Neural cell (in vitro differentiated cells): ENCODE data around the gene RTP5. TPM values are rescaled to one million over a fixed set of nuclear protein-coding genes. Genes with fewer than 3 reads are reported as not detected.

ENCODE experiments used
- H2AFZ ChIP-seq: fragments of 200-600, 300-800 bp; sonication (generic), shearing (Covaris generic); 2 replicates; pipeline ENCODE4 v1.6.0; 2014; ENCODE audit warnings: low read depth, mild to moderate bottlenecking, antibody characterized with exemption, low read length, moderate library complexity
- H3F3A ChIP-seq: fragments of 200-600 bp; shearing (Covaris generic); 2 replicates; pipeline ENCODE4 v1.6.1; 2016; ENCODE audit warnings: mild to moderate bottlenecking, moderate library complexity, mixed read lengths, antibody characterized with exemption, low read length; ENCODE audit not compliant: insufficient read depth, poor library complexity, severe bottlenecking
- H3K27ac ChIP-seq: fragments of 200-600, 300-800 bp; sonication (generic), shearing (Covaris generic); 2 replicates; pipeline ENCODE4 v1.5.1; 2014; ENCODE audit warnings: mild to moderate bottlenecking, low read length, moderate library complexity
- H3K27me3 ChIP-seq: fragments of 300-800, 200-600 bp; sonication (generic), shearing (Covaris generic); 2 replicates; pipeline ENCODE4 v1.6.0; 2014; ENCODE audit warnings: mild to moderate bottlenecking, low read depth, low read length, moderate library complexity; ENCODE audit not compliant: insufficient read depth
- H3K36me3 ChIP-seq: fragments of 300-800, 200-600 bp; sonication (generic), shearing (Covaris generic); 2 replicates; pipeline ENCODE4 v1.5.1; 2014; ENCODE audit warnings: mild to moderate bottlenecking, antibody characterized with exemption, low read length, moderate library complexity; ENCODE audit not compliant: insufficient read depth
- H3K4me2 ChIP-seq: fragments of 300-800, 200-600 bp; sonication (generic), shearing (Covaris generic); 2 replicates; pipeline ENCODE4 v1.6.0; 2014; ENCODE audit warnings: mild to moderate bottlenecking, low read length
- H3K4me3 ChIP-seq: fragments of 300-800, 200-600 bp; sonication (generic), shearing (Covaris generic); 2 replicates; pipeline ENCODE4 v1.5.1; 2014; ENCODE audit warnings: mild to moderate bottlenecking, low read length, moderate library complexity
- H3K79me2 ChIP-seq: fragments of 200-600 bp; shearing (Covaris generic); replicated peaks from 2 replicates; pipeline ENCODE4 v1.6.0; 2014; ENCODE audit warnings: mild to moderate bottlenecking, low read length, moderate library complexity; ENCODE audit not compliant: insufficient read depth
- H3K9ac ChIP-seq: fragments of 300-800, 200-600 bp; sonication (generic), shearing (Covaris generic); 2 replicates; pipeline ENCODE4 v1.6.1; 2016; ENCODE audit warnings: mild to moderate bottlenecking, low read length, mixed read lengths
- H3K9me2 ChIP-seq: fragments of 200-600 bp; shearing (Covaris generic); 2 replicates; pipeline ENCODE4 v1.6.1; 2016; ENCODE audit warnings: mild to moderate bottlenecking, low read length, mixed read lengths; ENCODE audit not compliant: insufficient read depth
- H3K9me3 ChIP-seq: fragments of 200-600, 300-800 bp; sonication (generic), shearing (Covaris generic); 2 replicates; pipeline ENCODE4 v1.6.1; 2016; ENCODE audit warnings: mild to moderate bottlenecking, mixed run types, low read length, moderate library complexity, mixed read lengths
- H4K20me1 ChIP-seq: fragments of 200-600 bp; shearing (Covaris generic); 2 replicates; pipeline ENCODE4 v1.6.1; 2016; ENCODE audit warnings: mild to moderate bottlenecking, mixed run types; ENCODE audit not compliant: insufficient read depth
- EP300 ChIP-seq: fragments of 450-650 bp; conservative IDR thresholded peaks from 2 replicates; pipeline ENCODE4 v1.6.1; 2014; ENCODE audit warnings: antibody characterized with exemption, mild to moderate bottlenecking, moderate library complexity; ENCODE audit not compliant: poor library complexity, severe bottlenecking
- EZH2 ChIP-seq: fragments of 200-600, 300-800 bp; shearing (Covaris generic), sonication (generic); IDR thresholded peaks from 2 replicates; pipeline ENCODE4 v1.6.1; 2014; ENCODE audit warnings: antibody characterized with exemption, low read length, borderline replicate concordance, mild to moderate bottlenecking; ENCODE audit not compliant: insufficient read depth, poor library complexity, severe bottlenecking
- MXI1 ChIP-seq: fragments of 450-650 bp; conservative IDR thresholded peaks from 2 replicates; pipeline ENCODE4 v1.6.1; 2014; ENCODE audit warnings: antibody characterized with exemption, mild to moderate bottlenecking; ENCODE audit not compliant: poor library complexity, severe bottlenecking
- POLR2AphosphoS5 ChIP-seq: IDR thresholded peaks from 2 replicates; pipeline ENCODE4 v1.6.1; 2012
- RAD21 ChIP-seq: fragments of 450-650 bp; conservative IDR thresholded peaks from 2 replicates; pipeline ENCODE4 v1.6.1; 2014; ENCODE audit warnings: antibody characterized with exemption, mild to moderate bottlenecking, moderate library complexity
- SMC3 ChIP-seq: fragments of 450-650 bp; conservative IDR thresholded peaks from 2 replicates; pipeline ENCODE4 v1.6.1; 2014; ENCODE audit warnings: antibody characterized with exemption, mild to moderate bottlenecking, moderate library complexity; ENCODE audit not compliant: poor library complexity
- TAF1 ChIP-seq: IDR thresholded peaks from 2 replicates; pipeline ENCODE4 v1.6.1; 2012; ENCODE audit warnings: low read depth
- polyA plus RNA-seq: library from polyadenylated mRNA; depleted of rRNA; stranded (reverse); fragments of >200 nt; gene quantifications from 2 replicates; pipeline ENCODE4 v1.2.3, GENCODE V29; 2014
- TF ChIP-seq, protein P1 (sequence below): fragments of 450-650 bp; IDR thresholded peaks from 2 replicates; pipeline ENCODE4 v1.5.1; 2014; ENCODE audit warnings: antibody characterized with exemption, mild to moderate bottlenecking, moderate library complexity; ENCODE audit not compliant: poor library complexity, severe bottlenecking
- TF ChIP-seq, protein P2 (sequence below): IDR thresholded peaks from 2 replicates; pipeline ENCODE4 v1.6.1; 2012; ENCODE audit warnings: borderline replicate concordance

The RTP5 gene
- polyA plus RNA-seq, 1 donor from 2014 or later, result 1.8 TPM

DNA sequence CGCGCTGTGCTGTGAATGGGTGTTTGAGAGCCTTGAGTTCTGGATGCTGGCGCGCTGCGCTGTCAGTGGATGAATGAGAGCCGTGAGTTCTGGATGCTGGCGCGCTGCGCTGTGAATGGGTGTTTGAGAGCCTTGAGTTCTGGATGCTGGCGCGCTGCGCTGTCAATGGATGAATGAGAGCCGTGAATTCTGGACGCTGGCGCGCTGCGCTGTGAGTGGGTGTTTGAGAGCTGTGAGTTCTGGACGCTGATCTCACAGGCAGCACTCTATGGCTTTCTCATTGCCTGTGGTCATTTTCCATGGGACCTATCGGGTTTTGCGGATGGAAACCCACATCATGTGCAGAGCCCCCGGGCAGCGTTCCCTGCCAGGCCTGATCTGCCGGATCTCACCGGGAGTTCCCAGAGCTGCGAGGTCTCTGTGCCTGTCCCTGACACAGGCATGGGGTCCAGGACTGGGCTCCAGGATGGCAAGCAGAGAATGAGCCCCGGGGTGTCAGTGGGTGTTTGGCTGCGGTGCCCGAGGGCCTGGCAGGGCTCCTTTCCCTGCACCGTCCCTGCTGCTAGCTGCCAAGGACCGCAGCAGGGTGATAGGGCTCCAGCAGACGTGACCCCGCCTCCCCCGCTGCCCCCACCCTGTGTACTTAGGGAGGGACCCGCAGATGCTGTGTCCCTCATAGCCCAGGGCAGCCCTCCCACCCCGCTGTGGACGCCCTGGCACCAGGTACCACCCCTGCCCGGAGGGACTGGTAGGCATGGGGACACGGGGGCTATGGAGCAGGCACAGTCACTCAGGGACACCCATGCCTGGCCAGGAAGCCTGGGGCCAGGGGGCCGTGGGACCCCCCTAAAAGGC, 20.5 kb upstream of the RTP5 start:
- no peaks in the 10 kb centered on the region for H3K36me3 ChIP-seq
- no peak overlapping the region for H2AFZ ChIP-seq
- H4K20me1 ChIP-seq, result no peaks in the 10 kb centered on the region
- H3K9me3 ChIP-seq, result no peaks in the 10 kb centered on the region
- H3K4me2 ChIP-seq, result no peak overlapping the region
- H3K4me3 ChIP-seq, result no peak overlapping the region
- H3K27me3 ChIP-seq, result peaks cover 4% of the 10 kb centered on the region
- no peak overlapping the region for H3K9ac ChIP-seq
- TF ChIP-seq SMC3, result no peak
- TF ChIP-seq MXI1, result no peak
- no peak for TF ChIP-seq RAD21
- TF ChIP-seq POLR2AphosphoS5, result no peak
- no peaks in the 10 kb centered on the region for H3K9me2 ChIP-seq
- H3F3A ChIP-seq, result no peaks in the 10 kb centered on the region
- no peak overlapping the region for H3K27ac ChIP-seq
- H3K79me2 ChIP-seq, result no peaks in the 10 kb centered on the region

DNA sequence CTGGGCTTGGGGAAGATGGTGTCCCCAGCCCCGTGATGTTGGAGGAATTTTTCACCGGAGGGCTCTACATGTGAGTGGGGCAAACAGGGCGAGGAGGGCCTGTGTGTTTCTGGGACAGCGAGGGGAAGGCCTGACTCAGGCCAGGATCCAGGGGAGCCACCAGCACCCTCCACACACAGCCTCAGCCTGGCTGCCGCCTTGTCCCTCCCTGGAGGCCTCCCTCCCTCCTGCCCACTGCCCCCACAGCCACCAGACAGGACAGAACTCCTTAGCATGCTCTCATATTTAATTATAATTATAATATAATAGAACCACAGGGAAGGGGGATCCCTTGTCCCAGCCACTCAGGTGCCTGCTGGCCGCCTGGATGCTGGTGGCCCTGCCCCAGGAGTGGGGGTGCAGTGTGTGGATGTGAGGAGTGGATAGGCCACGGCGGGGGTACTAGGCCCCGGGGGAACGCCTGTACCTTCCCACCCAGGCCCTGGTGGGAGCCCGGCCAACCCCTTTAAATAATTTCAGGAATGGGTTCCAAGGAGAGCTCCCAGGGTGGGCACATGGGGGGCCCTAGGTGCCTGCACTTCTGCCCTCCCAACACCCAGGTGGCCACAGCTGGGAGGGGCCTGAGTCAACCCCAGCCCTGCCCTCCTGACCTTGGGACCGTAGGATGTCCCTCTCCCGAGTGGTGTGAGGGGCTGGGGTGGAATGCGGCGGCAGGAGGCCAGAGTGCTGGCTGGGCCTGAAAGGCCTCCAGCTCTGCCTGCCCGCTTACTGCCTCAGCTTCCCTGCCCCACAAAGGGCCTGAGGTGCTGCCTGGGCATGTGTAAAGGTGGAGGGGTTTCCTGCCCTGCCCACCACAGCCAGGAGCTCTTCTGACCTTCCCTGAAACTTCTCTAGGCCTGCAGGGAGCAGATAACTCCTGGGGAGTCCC, 19.6 kb upstream of the RTP5 start:
- Histone ChIP-seq H3K36me3 (no peaks in the 10 kb centered on the region), H2AFZ (no peak overlapping the region), H3K9ac (no peak overlapping the region), H3K79me2 (no peaks in the 10 kb centered on the region), H4K20me1 (no peaks in the 10 kb centered on the region), H3K4me3 (no peak overlapping the region), H3K9me2 (no peaks in the 10 kb centered on the region), H3K9me3 (no peaks in the 10 kb centered on the region), H3K4me2 (no peak overlapping the region), H3F3A (no peaks in the 10 kb centered on the region), H3K27me3 (no peaks in the 10 kb centered on the region), H3K27ac (no peak overlapping the region)
- no peak for TF ChIP-seq POLR2AphosphoS5
- no peak for TF ChIP-seq TAF1
- TF ChIP-seq RAD21, result no peak
- no peak for TF ChIP-seq EZH2
- no peak for TF ChIP-seq EP300
- TF ChIP-seq, protein P1, sequence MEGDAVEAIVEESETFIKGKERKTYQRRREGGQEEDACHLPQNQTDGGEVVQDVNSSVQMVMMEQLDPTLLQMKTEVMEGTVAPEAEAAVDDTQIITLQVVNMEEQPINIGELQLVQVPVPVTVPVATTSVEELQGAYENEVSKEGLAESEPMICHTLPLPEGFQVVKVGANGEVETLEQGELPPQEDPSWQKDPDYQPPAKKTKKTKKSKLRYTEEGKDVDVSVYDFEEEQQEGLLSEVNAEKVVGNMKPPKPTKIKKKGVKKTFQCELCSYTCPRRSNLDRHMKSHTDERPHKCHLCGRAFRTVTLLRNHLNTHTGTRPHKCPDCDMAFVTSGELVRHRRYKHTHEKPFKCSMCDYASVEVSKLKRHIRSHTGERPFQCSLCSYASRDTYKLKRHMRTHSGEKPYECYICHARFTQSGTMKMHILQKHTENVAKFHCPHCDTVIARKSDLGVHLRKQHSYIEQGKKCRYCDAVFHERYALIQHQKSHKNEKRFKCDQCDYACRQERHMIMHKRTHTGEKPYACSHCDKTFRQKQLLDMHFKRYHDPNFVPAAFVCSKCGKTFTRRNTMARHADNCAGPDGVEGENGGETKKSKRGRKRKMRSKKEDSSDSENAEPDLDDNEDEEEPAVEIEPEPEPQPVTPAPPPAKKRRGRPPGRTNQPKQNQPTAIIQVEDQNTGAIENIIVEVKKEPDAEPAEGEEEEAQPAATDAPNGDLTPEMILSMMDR, result no peak
- no peak for TF ChIP-seq MXI1
- TF ChIP-seq SMC3, result no peak
- TF ChIP-seq, protein P2, sequence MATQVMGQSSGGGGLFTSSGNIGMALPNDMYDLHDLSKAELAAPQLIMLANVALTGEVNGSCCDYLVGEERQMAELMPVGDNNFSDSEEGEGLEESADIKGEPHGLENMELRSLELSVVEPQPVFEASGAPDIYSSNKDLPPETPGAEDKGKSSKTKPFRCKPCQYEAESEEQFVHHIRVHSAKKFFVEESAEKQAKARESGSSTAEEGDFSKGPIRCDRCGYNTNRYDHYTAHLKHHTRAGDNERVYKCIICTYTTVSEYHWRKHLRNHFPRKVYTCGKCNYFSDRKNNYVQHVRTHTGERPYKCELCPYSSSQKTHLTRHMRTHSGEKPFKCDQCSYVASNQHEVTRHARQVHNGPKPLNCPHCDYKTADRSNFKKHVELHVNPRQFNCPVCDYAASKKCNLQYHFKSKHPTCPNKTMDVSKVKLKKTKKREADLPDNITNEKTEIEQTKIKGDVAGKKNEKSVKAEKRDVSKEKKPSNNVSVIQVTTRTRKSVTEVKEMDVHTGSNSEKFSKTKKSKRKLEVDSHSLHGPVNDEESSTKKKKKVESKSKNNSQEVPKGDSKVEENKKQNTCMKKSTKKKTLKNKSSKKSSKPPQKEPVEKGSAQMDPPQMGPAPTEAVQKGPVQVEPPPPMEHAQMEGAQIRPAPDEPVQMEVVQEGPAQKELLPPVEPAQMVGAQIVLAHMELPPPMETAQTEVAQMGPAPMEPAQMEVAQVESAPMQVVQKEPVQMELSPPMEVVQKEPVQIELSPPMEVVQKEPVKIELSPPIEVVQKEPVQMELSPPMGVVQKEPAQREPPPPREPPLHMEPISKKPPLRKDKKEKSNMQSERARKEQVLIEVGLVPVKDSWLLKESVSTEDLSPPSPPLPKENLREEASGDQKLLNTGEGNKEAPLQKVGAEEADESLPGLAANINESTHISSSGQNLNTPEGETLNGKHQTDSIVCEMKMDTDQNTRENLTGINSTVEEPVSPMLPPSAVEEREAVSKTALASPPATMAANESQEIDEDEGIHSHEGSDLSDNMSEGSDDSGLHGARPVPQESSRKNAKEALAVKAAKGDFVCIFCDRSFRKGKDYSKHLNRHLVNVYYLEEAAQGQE, result no peak
